H1 (cell line): Measurements from ENCODE around the gene ASTN2. TPM values are rescaled to one million over a fixed set of nuclear protein-coding genes. Genes with fewer than 3 reads are reported as not detected.
A peak's percentile ranks its signal among the peaks of the same experiment; 100 is the strongest.

Experiments
- CBX5 ChIP-seq: fragments of 300-800, 300-1000 bp; sonication (generic); IDR thresholded peaks from 2 replicates; pipeline ENCODE4 v1.7.1; 2016; ENCODE audit warnings: antibody characterized with exemption, low read length, low read depth
- CHD1 ChIP-seq: IDR thresholded peaks from 2 replicates; pipeline ENCODE4 v1.6.1; 2012; ENCODE audit warnings: low read depth, low read length, improper control_type of control experiment
- CHD7 ChIP-seq: fragments of 300-600 bp; sonication (generic); IDR thresholded peaks from 2 replicates; pipeline ENCODE4 v1.7.1; 2012; ENCODE audit warnings: low read length, moderate library complexity, mild to moderate bottlenecking, inconsistent platforms; ENCODE audit not compliant: insufficient replicate concordance
- KDM5A ChIP-seq: fragments of 200-600 bp; IDR thresholded peaks from 2 replicates; pipeline ENCODE4 v1.7.1; 2012; ENCODE audit warnings: mild to moderate bottlenecking, low read length, inconsistent platforms, mixed read lengths
- POU5F1 ChIP-seq: IDR thresholded peaks from 2 replicates; pipeline ENCODE4 v1.6.1; 2011; ENCODE audit warnings: low read depth, mild to moderate bottlenecking, low read length, moderate library complexity
- RAD21 ChIP-seq, 2 experiments: IDR thresholded peaks in 1 of 2; conservative IDR thresholded peaks in 1 of 2; 2 replicates each; pipeline ENCODE4 v1.6.1; 2011; ENCODE audit warnings: low read depth in 2 of 2, low read length in 2 of 2, improper control_type of control experiment in 1 of 2, inconsistent platforms in 1 of 2, mild to moderate bottlenecking in 1 of 2, moderate library complexity in 1 of 2
- RNF2 ChIP-seq: fragments of 200-900, 300-1000 bp; sonication (generic); IDR thresholded peaks from 2 replicates; pipeline ENCODE4 v1.7.1; 2016; ENCODE audit warnings: borderline replicate concordance, low read depth, mild to moderate bottlenecking, antibody characterized with exemption, low read length; ENCODE audit not compliant: poor library complexity, severe bottlenecking; ENCODE audit errors: missing control alignments
- SIX5 ChIP-seq: IDR thresholded peaks from 2 replicates; pipeline ENCODE4 v1.6.1; 2011; ENCODE audit warnings: mild to moderate bottlenecking, low read depth, low read length
- SP4 ChIP-seq: IDR thresholded peaks from 2 replicates; pipeline ENCODE4 v1.6.1; 2012; ENCODE audit warnings: low read length, inconsistent platforms
- polyA plus RNA-seq, 7 experiments: library from polyadenylated mRNA; depleted of rRNA in 3 of 7; stranded (reverse) in 5 of 7; unstranded in 2 of 7; fragments of >200 nt in 5 of 7; fragments of 200-250 nt in 2 of 7; gene quantifications; 1 replicate in 5 of 7; 2 replicates in 1 of 7; 4 replicates in 1 of 7; pipeline versions ENCODE4 v1.2.1 to v1.2.3, GENCODE V29; 2011 to 2013; ENCODE audit warnings: missing spikeins in 2 of 7, mixed read lengths in 2 of 7
- total RNA-seq: library from RNA; stranded (reverse); fragmentation: NEBNext Ultra II Directional; extraction: Animal tissue kit (Norgen Biotek cat#: 25700); gene quantifications from 2 replicates; pipeline ENCODE4 v1.2.1, GENCODE V29; 2021

The ASTN2 gene
- total and polyA plus RNA-seq, 2 of the 8 experiments (the other 6 are each of a cell fraction or from before 2014, with no cell fraction given): 8.2 to 13.7 TPM

- TF ChIP-seq CHD7: no peak
- no peak for TF ChIP-seq RNF2
- TF ChIP-seq CBX5: no peak
- no peak for TF ChIP-seq SP4
- TF ChIP-seq SIX5: no peak
- no peak for TF ChIP-seq POU5F1
- 0 out of 4 replicates have a peak, but pooled peaks of 1 of the 2 experiments have one; percentile 3 for TF ChIP-seq RAD21 (IDR thresholded peaks at IDR 0.05 in 1 of 2, conservative IDR thresholded peaks at IDR 0.05 in 1 of 2; ENCODE audit: low read depth in 2 of 2, low read length in 2 of 2)
- TF ChIP-seq KDM5A: no peak
- TF ChIP-seq CHD1: no peak
Observed at GRCh38 chr9:117044241-117044640, 370.6 kb downstream of the ASTN2 start (continued).
